ENCODE data around the gene ACSL3. TPM values are rescaled to one million over a fixed set of nuclear protein-coding genes. Genes with fewer than 3 reads are reported as not detected.

ACSL3 gene
- total RNA-seq, 1 experiment from 2014 or later = 181 TPM

GRCh38 chr2:222875482-222875881 lies 14.6 kb downstream of the ACSL3 start:
- Histone ChIP-seq H3K27me3 (replicated peaks; ENCODE audit: control insufficient read depth, insufficient read depth, low read length) (no peaks in the 10 kb centered on the region), H3K9me3 (no peaks in the 10 kb centered on the region), H3K36me3 (ENCODE audit: control insufficient read depth, insufficient read depth, low read length) (no peaks in the 10 kb centered on the region), H3K4me1 (peaks cover 44% of the 10 kb centered on the region), H3K4me3 (ENCODE audit: low read depth, low read length) (no peak overlapping the region)
- Mint-ChIP-seq H3K27ac (ENCODE audit: unreplicated experiment) (no peak overlapping the region), H3K4me3 (ENCODE audit: unreplicated experiment) (no peak overlapping the region), H3K9me3 (ENCODE audit: unreplicated experiment) (no peaks in the 10 kb centered on the region), H3K36me3 (ENCODE audit: insufficient read depth, unreplicated experiment) (peaks cover 6% of the 10 kb centered on the region), H3K27me3 (ENCODE audit: insufficient read depth, unreplicated experiment) (no peaks in the 10 kb centered on the region), H3K4me1 (ENCODE audit: low read depth, unreplicated experiment) (peaks cover 23% of the 10 kb centered on the region)
- CTCF ChIA-PET = interaction anchor here (1.9 kb wide), 1 partner anchor 79 kb away, joined by 4 read pairs; no protein-coding TSS in a partner anchor
- no peak for TF ChIP-seq CTCF (IDR thresholded peaks at IDR 0.05; ENCODE audit: insufficient read depth in 1 of 2, low read depth in 1 of 2, low read length in 1 of 2, severe bottlenecking in 1 of 2, unreplicated experiment in 1 of 2)
- intact Hi-C loops (cut with micrococcal nuclease; ENCODE audit: unreplicated experiment) = no loop called here
- no TSS peak for BruUV-seq (replicated peaks)
- POLR2A ChIA-PET = interaction anchor here (0.9 kb wide), 2 partner anchors 14 to 28 kb away, joined by 3 to 4 read pairs; no protein-coding TSS in a partner anchor
- DNase-seq = no peak

- BruUV-seq (replicated peaks) = no TSS peak
- Histone ChIP-seq H3K9me3 (peaks cover 3% of the 10 kb centered on the region; the same call in 1 of the 2 replicates), H3K4me1 (peaks cover 32% of the 10 kb centered on the region), H3K27me3 (replicated peaks; ENCODE audit: control insufficient read depth, insufficient read depth, low read length) (no peaks in the 10 kb centered on the region), H3K36me3 (ENCODE audit: control insufficient read depth, insufficient read depth, low read length) (no peaks in the 10 kb centered on the region), H3K4me3 (ENCODE audit: low read depth, low read length) (no peak overlapping the region)
- CTCF ChIA-PET = no interaction called here
- Mint-ChIP-seq H3K4me3 (ENCODE audit: unreplicated experiment) (no peak overlapping the region), H3K27ac (ENCODE audit: unreplicated experiment) (peak overlapping the region; percentile 0), H3K36me3 (ENCODE audit: insufficient read depth, unreplicated experiment) (peaks cover 6% of the 10 kb centered on the region), H3K9me3 (ENCODE audit: unreplicated experiment) (no peaks in the 10 kb centered on the region), H3K4me1 (ENCODE audit: low read depth, unreplicated experiment) (peaks cover 23% of the 10 kb centered on the region), H3K27me3 (ENCODE audit: insufficient read depth, unreplicated experiment) (no peaks in the 10 kb centered on the region)
- TF ChIP-seq CTCF (IDR thresholded peaks at IDR 0.05; ENCODE audit: insufficient read depth in 1 of 2, low read depth in 1 of 2, low read length in 1 of 2, severe bottlenecking in 1 of 2, unreplicated experiment in 1 of 2) = no peak
- intact Hi-C loops (cut with micrococcal nuclease; ENCODE audit: unreplicated experiment) = no loop called here
- DNase-seq = no peak
- POLR2A ChIA-PET = no interaction called here
Observed at GRCh38 chr2:222876947-222877346, 16.1 kb downstream of the ACSL3 start.

- no peak for TF ChIP-seq CTCF (IDR thresholded peaks at IDR 0.05; ENCODE audit: insufficient read depth in 1 of 2, low read depth in 1 of 2, low read length in 1 of 2, severe bottlenecking in 1 of 2, unreplicated experiment in 1 of 2)
- Mint-ChIP-seq H3K4me3 (ENCODE audit: unreplicated experiment) (no peak overlapping the region), H3K9me3 (ENCODE audit: unreplicated experiment) (no peaks in the 10 kb centered on the region), H3K4me1 (ENCODE audit: low read depth, unreplicated experiment) (peaks cover 23% of the 10 kb centered on the region), H3K27me3 (ENCODE audit: insufficient read depth, unreplicated experiment) (no peaks in the 10 kb centered on the region), H3K36me3 (ENCODE audit: insufficient read depth, unreplicated experiment) (peaks cover 12% of the 10 kb centered on the region), H3K27ac (ENCODE audit: unreplicated experiment) (no peak overlapping the region)
- Histone ChIP-seq H3K4me1 (peaks cover 32% of the 10 kb centered on the region), H3K36me3 (ENCODE audit: control insufficient read depth, insufficient read depth, low read length) (no peaks in the 10 kb centered on the region), H3K9me3 (peaks cover 7% of the 10 kb centered on the region; the same call in 1 of the 2 replicates), H3K4me3 (ENCODE audit: low read depth, low read length) (no peak overlapping the region), H3K27me3 (replicated peaks; ENCODE audit: control insufficient read depth, insufficient read depth, low read length) (no peaks in the 10 kb centered on the region)
- DNase-seq = no peak
- BruUV-seq (replicated peaks) = no TSS peak
- intact Hi-C loops (cut with micrococcal nuclease; ENCODE audit: unreplicated experiment) = loop anchor here (1.0 kb wide), 4 partner anchors 17 to 168 kb away; no protein-coding TSS in a partner anchor
- ChIA-PET CTCF (no interaction called here), POLR2A (interaction anchor here (0.6 kb wide), 2 partner anchors 40 to 174 kb away, joined by 3 read pairs; no protein-coding TSS in a partner anchor)
Observed at GRCh38 chr2:222877556-222878300, 16.9 kb downstream of the ACSL3 start.

All from Caco-2 (cell line).